ENCODE data around the gene CHCHD10.

Gene CHCHD10

GRCh38 chr22:23801238-23801821, 33.6 kb upstream of the CHCHD10 start:
- no peaks in the 10 kb centered on the region for H3K9me3 ChIP-seq (ENCODE audit: control insufficient read depth, insufficient read depth, low read length)
- H3K27ac ChIP-seq (ENCODE audit: low read depth, low read length): peak overlapping the region; percentile 97
- peak overlapping the region; percentile 98 for H3K4me3 ChIP-seq (ENCODE audit: low read length)
- no peaks in the 10 kb centered on the region for H3K27me3 ChIP-seq (ENCODE audit: control insufficient read depth, low read length)
- TF ChIP-seq EZH2phosphoT487 (IDR thresholded peaks at IDR 0.05; ENCODE audit: borderline replicate concordance, low read length) (no peak), CTCF (IDR thresholded peaks at IDR 0.05; ENCODE audit: low read depth, low read length, poor library complexity, severe bottlenecking) (peak; percentile 21)
- H3K9me2 ChIP-seq (replicated peaks; ENCODE audit: control insufficient read depth, low read length): no peaks in the 10 kb centered on the region
- peaks cover 50% of the 10 kb centered on the region for H3F3A ChIP-seq (ENCODE audit: control insufficient read depth, insufficient read depth)
- H3K36me3 ChIP-seq (ENCODE audit: control insufficient read depth, low read length): peaks cover 80% of the 10 kb centered on the region
- H4K20me1 ChIP-seq (ENCODE audit: control insufficient read depth, insufficient read depth, low read depth, low read length): no peaks in the 10 kb centered on the region
- peaks cover 59% of the 10 kb centered on the region for H3K79me2 ChIP-seq (ENCODE audit: control insufficient read depth, low read length)
- peaks cover 86% of the 10 kb centered on the region for H3K4me1 ChIP-seq (ENCODE audit: control insufficient read depth, low read length)
- peak overlapping the region; percentile 99 for H3K4me2 ChIP-seq (ENCODE audit: low read length)

- Histone ChIP-seq H3K9me2 (replicated peaks; ENCODE audit: control insufficient read depth, low read length) (no peaks in the 10 kb centered on the region), H3K27me3 (ENCODE audit: control insufficient read depth, low read length) (no peaks in the 10 kb centered on the region), H3K9me3 (ENCODE audit: control insufficient read depth, insufficient read depth, low read length) (no peaks in the 10 kb centered on the region), H3K4me1 (ENCODE audit: control insufficient read depth, low read length) (peaks cover 79% of the 10 kb centered on the region), H3F3A (ENCODE audit: control insufficient read depth, insufficient read depth) (peaks cover 52% of the 10 kb centered on the region), H3K4me2 (ENCODE audit: low read length) (peak overlapping the region; percentile 99), H4K20me1 (ENCODE audit: control insufficient read depth, insufficient read depth, low read depth, low read length) (no peaks in the 10 kb centered on the region), H3K4me3 (ENCODE audit: low read length) (peak overlapping the region; percentile 98), H3K27ac (ENCODE audit: low read depth, low read length) (peak overlapping the region; percentile 97), H3K36me3 (ENCODE audit: control insufficient read depth, low read length) (peaks cover 78% of the 10 kb centered on the region), H3K79me2 (ENCODE audit: control insufficient read depth, low read length) (peaks cover 52% of the 10 kb centered on the region)
- TF ChIP-seq EZH2phosphoT487 (IDR thresholded peaks at IDR 0.05; ENCODE audit: borderline replicate concordance, low read length) (no peak), CTCF (IDR thresholded peaks at IDR 0.05; ENCODE audit: low read depth, low read length, poor library complexity, severe bottlenecking) (no peak)
Measured at GRCh38 chr22:23800297-23801237, 32.8 kb upstream of the CHCHD10 start.

- H3K27me3 ChIP-seq (ENCODE audit: control insufficient read depth, low read length): no peaks in the 10 kb centered on the region
- TF ChIP-seq CTCF (IDR thresholded peaks at IDR 0.05; ENCODE audit: low read depth, low read length, poor library complexity, severe bottlenecking) (no peak), EZH2phosphoT487 (IDR thresholded peaks at IDR 0.05; ENCODE audit: borderline replicate concordance, low read length) (no peak)
- H3K9me3 ChIP-seq (ENCODE audit: control insufficient read depth, insufficient read depth, low read length): no peaks in the 10 kb centered on the region
- H3K79me2 ChIP-seq (ENCODE audit: control insufficient read depth, low read length): peaks cover 32% of the 10 kb centered on the region
- 0 out of 2 replicates have a peak, but pooled peaks cover 10% of the 10 kb centered on the region for H4K20me1 ChIP-seq (ENCODE audit: control insufficient read depth, insufficient read depth, low read depth, low read length)
- H3F3A ChIP-seq (ENCODE audit: control insufficient read depth, insufficient read depth): peaks cover 30% of the 10 kb centered on the region
- no peak overlapping the region for H3K4me2 ChIP-seq (ENCODE audit: low read length)
- H3K4me3 ChIP-seq (ENCODE audit: low read length): no peak overlapping the region
- peaks cover 40% of the 10 kb centered on the region for H3K4me1 ChIP-seq (ENCODE audit: control insufficient read depth, low read length)
- no peaks in the 10 kb centered on the region for H3K9me2 ChIP-seq (replicated peaks; ENCODE audit: control insufficient read depth, low read length)
- peaks cover 78% of the 10 kb centered on the region for H3K36me3 ChIP-seq (ENCODE audit: control insufficient read depth, low read length)
- peak overlapping the region; percentile 4; the same call in 1 of the 2 replicates for H3K27ac ChIP-seq (ENCODE audit: low read depth, low read length)
Measured at GRCh38 chr22:23796461-23796860, 28.7 kb upstream of the CHCHD10 start.

All from DOHH2 (cell line).